GM19455 (cell line): ENCODE results near the gene FBN2.
"Not testable (repeated sequence)": the region's sequence is repeated elsewhere in the genome, so short reads cannot be mapped to it uniquely, and the experiment has no call there.

ENCODE experiments used
- ATAC-seq: cut with Tn5 transposase; IDR thresholded peaks from one replicate; pipeline ENCODE4 v1.9.1; 2021; ENCODE audit not compliant: unreplicated experiment

Gene FBN2

GRCh38 chr5:128321418-128321817 lies 216.6 kb downstream of the FBN2 start:
- not testable (repeated sequence) for ATAC-seq

- ATAC-seq: no peak
Measured at GRCh38 chr5:128318691-128319090, 219.4 kb downstream of the FBN2 start.

GRCh38 chr5:128317481-128317880 lies 220.6 kb downstream of the FBN2 start:
- ATAC-seq: no peak

DNA sequence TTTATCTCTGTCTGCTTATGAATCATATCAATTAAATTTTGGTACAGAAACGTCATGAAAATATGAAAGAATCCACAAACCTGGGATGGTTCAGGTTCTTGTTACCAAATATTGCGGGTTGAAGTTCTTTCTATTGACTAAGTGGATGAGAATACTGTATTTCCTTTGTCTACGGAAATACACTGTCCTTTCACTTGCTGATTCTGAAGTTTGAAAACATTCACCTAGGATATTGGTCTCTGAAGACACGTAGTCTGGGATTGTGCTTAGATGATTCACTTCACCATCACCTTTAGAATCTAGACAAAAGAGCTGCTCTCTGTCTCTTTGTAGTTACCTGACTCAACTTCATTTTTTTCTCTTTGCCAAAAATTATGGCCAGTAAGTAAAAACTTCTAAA lies 222.4 kb downstream of the FBN2 start:
- ATAC-seq: no peak

- ATAC-seq: no peak
Measured at GRCh38 chr5:128305341-128305740, 232.7 kb downstream of the FBN2 start.

GRCh38 chr5:128304791-128305190 lies 233.3 kb downstream of the FBN2 start:
- no peak for ATAC-seq

- ATAC-seq: no peak
Measured at GRCh38 chr5:128304088-128304487, 234.0 kb downstream of the FBN2 start.

GRCh38 chr5:128303593-128303992 lies 234.5 kb downstream of the FBN2 start:
- no peak for ATAC-seq

GRCh38 chr5:128300181-128300580 lies 237.9 kb downstream of the FBN2 start:
- no peak for ATAC-seq

DNA sequence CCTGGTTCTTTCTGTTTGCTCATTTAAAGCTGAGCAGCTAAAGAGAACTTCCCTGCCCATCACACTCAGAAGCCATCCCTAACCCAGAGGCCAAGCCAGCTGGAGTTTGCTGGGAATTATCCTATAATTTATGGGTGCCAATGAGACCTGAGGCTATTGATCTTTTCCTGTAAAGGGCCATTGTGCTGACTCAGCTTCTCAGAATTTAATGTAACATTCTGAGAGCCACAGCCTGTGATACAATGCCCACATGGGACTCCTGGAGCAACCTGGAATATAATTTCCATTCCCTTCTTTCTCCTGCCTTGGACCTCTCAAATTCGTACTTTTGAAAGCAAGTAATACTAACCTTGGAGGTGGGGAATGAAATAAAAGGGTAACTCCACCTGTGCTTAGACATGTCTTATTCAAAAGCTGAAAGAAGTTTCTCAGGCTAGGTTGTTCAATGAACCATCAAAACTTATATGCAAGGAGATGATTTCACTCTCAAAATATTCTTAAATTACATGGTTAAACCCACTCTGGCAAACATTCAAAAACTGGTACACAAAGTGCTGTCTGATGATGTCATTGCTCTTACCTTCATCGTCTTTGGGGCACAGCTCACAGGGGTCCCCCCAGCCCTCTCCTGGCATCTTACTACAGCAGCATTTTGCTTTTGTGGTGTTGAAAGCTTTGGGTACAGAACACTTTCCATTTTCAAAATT lies 247.7 kb downstream of the FBN2 start:
- no peak for ATAC-seq

DNA sequence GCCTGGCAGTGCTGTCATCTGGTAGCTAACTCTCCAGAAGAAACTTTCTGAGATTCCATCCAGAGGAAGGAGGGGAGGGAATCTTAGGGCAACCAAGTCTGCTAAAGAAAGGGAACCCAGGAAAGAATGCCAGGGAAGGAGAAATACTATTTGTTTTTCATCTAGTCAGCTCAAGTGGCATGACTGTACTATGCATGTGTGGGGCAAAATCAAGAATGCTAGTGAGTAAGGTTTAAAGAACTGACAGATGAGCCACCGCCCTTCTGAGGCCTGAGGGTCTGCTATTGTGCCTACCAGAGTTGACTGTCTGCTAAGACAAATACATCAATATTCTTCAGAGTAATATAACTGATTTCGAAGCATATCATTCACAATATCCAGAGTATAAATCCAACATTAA lies 250.3 kb downstream of the FBN2 start:
- no peak for ATAC-seq

- no peak for ATAC-seq
Measured at GRCh38 chr5:128284236-128284635, 253.8 kb downstream of the FBN2 start.

DNA sequence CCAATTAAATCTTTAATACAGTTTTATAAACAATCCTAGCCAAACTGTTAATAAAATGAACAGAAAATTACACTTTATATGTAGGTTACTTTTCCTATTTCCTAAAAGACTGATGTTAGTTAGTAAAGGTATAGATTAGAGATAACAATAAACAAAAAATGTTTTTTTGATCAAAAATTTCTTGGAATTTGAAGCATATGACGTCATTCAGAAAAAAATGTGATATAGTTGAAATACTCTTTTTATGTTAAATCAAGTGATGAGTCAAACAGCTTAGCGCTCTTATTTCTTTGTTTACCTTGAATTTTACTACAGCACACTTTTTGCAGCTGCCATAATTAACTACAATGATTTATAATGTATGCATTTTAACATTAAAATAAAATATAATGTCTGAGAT lies 258.7 kb downstream of the FBN2 start:
- no peak for ATAC-seq

DNA sequence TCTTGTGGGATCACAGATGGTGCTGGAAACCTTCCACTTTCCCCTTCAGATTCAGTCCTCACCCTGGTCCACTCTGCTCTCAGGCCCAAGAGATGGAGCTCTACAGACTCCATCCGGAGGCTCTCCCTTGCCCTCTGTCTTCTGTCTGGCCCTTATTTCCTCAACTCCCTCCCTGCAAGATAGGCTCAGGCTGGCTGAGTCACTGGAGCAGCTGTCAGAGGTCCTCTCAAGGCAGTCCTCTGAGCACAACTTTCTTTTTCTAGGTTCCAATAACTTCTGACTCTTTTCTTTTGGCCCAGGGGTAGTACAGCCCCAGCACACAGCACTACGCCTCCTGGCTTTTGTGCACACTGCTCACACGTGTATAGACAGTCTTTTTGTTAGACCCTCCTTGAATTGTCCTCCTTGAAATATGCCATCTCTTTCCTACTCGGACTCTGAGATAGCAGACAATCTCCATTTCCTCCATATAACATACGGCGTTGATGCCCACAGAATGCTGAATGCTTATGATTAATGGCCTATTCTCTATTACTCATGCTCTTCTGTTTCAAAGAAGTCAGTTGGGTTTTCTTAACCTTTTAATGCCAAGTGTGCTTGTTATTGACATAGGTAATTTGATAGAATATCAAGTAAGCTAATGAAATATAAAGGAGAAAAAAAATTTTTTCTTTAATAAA lies 261.4 kb downstream of the FBN2 start:
- no peak for ATAC-seq

- no peak for ATAC-seq
Measured at GRCh38 chr5:128274441-128274840, 263.6 kb downstream of the FBN2 start.

DNA sequence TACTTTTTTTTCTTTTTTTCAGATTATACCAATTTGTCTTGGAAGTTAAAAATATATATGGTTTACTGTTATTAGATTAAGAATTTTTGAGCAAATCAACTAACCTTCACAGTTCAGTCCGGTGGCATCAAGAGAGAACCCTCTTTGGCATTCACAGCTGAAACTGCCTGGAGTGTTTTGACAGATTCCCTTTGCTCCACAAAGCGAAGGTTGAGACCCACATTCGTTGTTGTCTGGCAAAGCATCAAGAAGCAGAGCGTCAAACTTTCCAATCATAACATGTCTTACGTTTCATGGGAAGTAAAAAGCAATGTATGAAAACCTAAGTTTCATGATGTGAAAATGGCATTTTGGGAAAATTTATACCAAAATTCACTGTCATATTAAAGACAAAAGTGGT lies 264.3 kb downstream of the FBN2 start:
- no peak for ATAC-seq

GRCh38 chr5:128271859-128272464 lies 266.1 kb downstream of the FBN2 start:
- ATAC-seq: no peak

DNA sequence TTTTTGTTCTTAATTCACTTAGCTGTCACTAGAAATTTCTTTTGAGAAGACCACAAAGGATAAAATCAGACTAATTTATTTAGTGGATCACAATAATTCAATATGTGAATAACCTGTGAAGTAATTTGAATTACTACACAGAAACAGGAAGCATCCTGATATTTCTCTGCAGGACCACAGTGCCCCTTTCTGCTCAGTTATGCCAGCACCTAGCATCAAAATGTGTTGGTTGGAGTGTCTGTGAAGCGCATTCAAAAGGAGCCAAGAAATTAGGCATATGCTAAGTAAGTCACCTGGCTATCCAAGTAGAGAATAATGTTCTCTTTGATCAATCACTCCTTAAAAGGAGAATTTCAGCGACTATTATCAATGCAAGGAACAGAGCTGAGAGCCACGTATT lies 267.0 kb downstream of the FBN2 start:
- ATAC-seq: no peak

DNA sequence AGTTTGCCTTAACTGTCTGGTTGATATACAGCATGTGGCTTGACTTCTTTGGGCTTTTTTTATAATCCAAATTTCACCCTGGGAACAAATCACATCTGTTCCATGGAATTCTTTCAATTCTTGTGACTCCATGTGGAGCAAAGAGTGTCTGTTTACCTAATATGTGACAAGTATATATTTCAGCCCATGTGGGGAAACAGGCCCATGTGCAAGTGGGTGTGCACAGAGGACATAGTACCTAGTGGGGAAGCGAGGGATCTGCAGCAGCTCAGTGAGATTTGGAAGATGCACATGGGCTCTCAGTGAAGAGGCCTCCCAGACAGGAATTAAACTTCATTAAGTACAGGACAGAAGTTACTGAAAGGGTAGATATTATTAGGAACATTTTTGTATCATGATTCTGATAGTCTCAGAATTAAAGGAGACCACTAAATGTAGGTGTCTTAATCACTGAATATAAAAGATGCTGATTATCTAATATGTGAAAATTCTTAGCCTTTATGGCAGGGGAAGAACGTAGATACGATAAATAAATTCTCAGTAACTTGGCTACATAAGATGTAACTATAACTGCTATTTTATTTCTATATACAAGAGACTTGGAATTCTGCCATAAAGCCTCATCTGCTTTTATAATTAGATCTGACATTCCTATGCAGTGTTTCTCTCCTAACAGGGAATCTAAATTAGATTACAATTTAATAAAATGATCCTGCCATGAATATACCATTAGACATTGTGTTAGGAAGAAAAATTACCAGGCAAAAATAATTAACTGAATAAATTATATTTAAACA lies 273.3 kb downstream of the FBN2 start:
- ATAC-seq: no peak

DNA sequence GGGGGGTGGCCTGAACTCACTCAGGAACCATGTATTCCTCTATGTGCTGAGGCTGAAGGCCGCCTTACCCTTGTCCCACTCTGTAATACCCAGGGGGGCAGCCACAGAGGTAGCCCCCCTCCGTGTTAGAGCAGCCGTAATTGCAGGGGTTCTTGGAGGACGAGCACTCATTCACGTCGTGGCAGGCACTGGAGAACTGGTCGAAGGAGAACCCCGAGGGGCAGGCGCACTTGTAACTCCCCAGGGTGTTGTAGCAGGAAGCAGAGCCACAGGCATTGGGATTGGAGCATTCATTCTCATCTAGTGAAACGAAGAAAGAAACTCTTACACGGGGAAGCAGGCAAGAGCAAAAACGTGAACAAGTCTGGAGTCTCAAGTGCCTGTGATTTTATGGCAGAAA lies 274.7 kb downstream of the FBN2 start:
- no peak for ATAC-seq

GRCh38 chr5:128262911-128263310 lies 275.1 kb downstream of the FBN2 start:
- ATAC-seq: no peak

DNA sequence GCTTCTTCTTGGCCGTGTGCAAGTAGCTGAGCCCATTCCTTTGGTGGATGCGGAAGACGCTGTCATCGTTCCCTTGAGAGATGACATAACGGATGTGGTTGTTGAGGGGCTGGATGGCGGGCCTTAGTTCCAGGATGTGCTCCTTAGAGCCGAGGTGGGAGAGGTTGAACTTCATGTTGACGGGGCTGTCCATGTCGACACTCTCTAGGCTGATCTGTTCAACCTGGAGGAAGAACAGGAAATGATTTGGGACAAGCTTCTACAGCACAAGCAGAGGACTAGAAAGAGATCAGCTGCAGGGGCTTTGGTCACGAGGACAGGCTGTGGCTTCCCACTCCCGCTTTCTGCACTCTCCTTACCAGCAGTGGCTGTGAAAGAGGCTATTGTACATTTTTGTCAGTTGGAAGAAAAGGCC lies 278.4 kb downstream of the FBN2 start:
- ATAC-seq: no peak
